Aorta (tissue), 5 donors: ENCODE data around the gene GLRA2. TPM values are rescaled to one million over a fixed set of nuclear protein-coding genes. Genes with fewer than 3 reads are reported as not detected.

ENCODE experiments used
- ATAC-seq: fragments of 200-7000 bp; cut with Tn5 transposase; one replicate; pipeline ENCODE4 v1.9.1; 2022; ENCODE audit warnings: moderate library complexity; ENCODE audit not compliant: low FRiP score
- DNase-seq, 2 donors: peaks; one replicate each; pipeline ENCODE4 v3.0.0-alpha.2; 2020
- H3K27ac ChIP-seq, 2 donors: one replicate each; pipeline ENCODE4 v1.5.1; 2013; ENCODE audit warnings: low read length in 2 of 2, mild to moderate bottlenecking in 2 of 2, moderate library complexity in 2 of 2, control low read depth in 1 of 2, inconsistent platforms in 1 of 2, low read depth in 1 of 2
- H3K27me3 ChIP-seq, 2 donors: one replicate each; pipeline ENCODE4 v1.6.1; 2013; ENCODE audit warnings: control low read depth in 1 of 2, low read length in 1 of 2, mild to moderate bottlenecking in 1 of 2, moderate library complexity in 1 of 2; ENCODE audit not compliant: insufficient read depth in 2 of 2, control insufficient read depth in 1 of 2
- H3K36me3 ChIP-seq, 2 donors: one replicate each; pipeline ENCODE4 v1.6.1; 2013; ENCODE audit warnings: control low read depth in 1 of 2, low read length in 1 of 2, mild to moderate bottlenecking in 1 of 2; ENCODE audit not compliant: insufficient read depth in 2 of 2, control insufficient read depth in 1 of 2
- H3K4me1 ChIP-seq, 2 donors: one replicate each; pipeline ENCODE4 v1.6.1; 2013; ENCODE audit warnings: low read length in 2 of 2, control low read depth in 1 of 2, mild to moderate bottlenecking in 1 of 2, moderate library complexity in 1 of 2; ENCODE audit not compliant: insufficient read depth in 2 of 2, control insufficient read depth in 1 of 2
- H3K4me3 ChIP-seq, 2 donors: one replicate each; pipeline ENCODE4 v1.5.1; 2013; ENCODE audit warnings: low read length in 2 of 2, control low read depth in 1 of 2, mild to moderate bottlenecking in 1 of 2
- H3K9me3 ChIP-seq: one replicate; pipeline ENCODE4 v1.6.1; 2013; ENCODE audit warnings: mild to moderate bottlenecking, low read length; ENCODE audit not compliant: control insufficient read depth
- WGBS, 2 donors: extraction: QIAGEN DNeasy Blood & Tissue Kit; methylation state at CpG; one replicate each; pipeline ENCODE4 v1.1.7; 2013; 5-methylcytosine and 5-hydroxymethylcytosine counted together
- intact Hi-C, 2 donors: fragments of 100-400 bp; cut with DNase I; formaldehyde crosslinking; loops; one replicate each; pipeline versions ENCODE4 v1.14.2 to v1.15.0; 2022
- polyA plus RNA-seq, 2 donors: library from polyadenylated mRNA; stranded (reverse); fragments of 200-250 nt; gene quantifications; one replicate each; pipeline ENCODE4 v1.2.3, GENCODE V29; 2013
- total RNA-seq, 2 donors: library from RNA; stranded (reverse); fragmentation: NEBNext Ultra II Directional; extraction: Animal tissue kit (Norgen Biotek cat#: 25700); gene quantifications; one replicate each; pipeline ENCODE4 v1.2.1, GENCODE V29; 2021
- donor health status: healthy with polysubstance abuse.
- donor health status: Bipolar disorder and iron deficiency.
- donor health status: DM: no; HTN: no; CAD: no.
- donor health status: DM: no; HTN: no; CAD: no.
- donor health status: DM: yes; HTN: yes; CAD: no.

The GLRA2 gene
- total and polyA plus RNA-seq, 4 donors, result not detected

DNA sequence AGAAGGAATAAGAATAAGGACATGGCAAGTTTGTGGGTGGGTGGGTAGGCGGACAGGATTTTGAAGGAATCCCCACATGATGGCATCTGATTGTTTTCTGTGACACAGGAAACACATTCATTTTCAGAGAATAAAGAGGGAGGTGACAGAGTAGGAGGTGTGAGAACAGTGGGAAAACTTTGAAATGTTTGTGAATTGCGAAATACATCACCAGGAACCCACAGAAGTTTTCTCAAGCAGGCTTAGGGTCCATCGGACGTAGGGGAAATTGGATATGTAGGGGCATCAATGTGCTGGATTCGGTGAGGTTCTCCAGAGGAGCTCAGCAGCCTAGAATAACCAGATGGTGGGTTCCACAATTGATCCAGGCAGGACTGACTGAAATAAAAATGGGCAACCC, 171.6 kb downstream of the GLRA2 start:
- H3K4me3 ChIP-seq, result no peak overlapping the region
- no peaks in the 10 kb centered on the region for H3K4me1 ChIP-seq
- H3K36me3 ChIP-seq, result no peaks in the 10 kb centered on the region
- no peak for ATAC-seq
- intact Hi-C loops, result no loop called here
- 77 to 92% methylated on average over 5 of the region's 5 CpGs for WGBS, 2 donors
- H3K27me3 ChIP-seq, result no peaks in the 10 kb centered on the region
- H3K27ac ChIP-seq, result no peak overlapping the region
- no peak for DNase-seq
- H3K9me3 ChIP-seq, result no peaks in the 10 kb centered on the region

DNA sequence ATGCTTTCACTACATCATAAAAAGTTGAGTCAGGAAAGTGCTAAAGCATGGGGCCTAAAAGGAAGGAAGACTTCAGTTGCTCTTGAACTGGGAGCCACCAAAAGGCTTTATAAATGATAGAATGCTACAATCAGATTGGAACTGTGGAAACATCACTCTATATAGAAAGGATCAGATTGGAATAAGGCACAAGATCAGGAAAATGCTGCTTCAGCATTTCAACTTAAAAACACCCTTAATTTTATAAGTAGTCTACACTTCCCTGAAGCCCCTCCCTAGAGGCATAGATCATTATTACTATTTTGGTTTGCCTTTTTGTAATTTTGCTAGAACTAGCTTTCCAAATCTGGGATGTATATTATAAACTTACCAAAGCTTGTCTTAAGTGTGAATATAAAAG, 172.8 kb downstream of the GLRA2 start:
- intact Hi-C loops, result no loop called here
- Histone ChIP-seq H3K4me1 (no peaks in the 10 kb centered on the region), H3K9me3 (no peaks in the 10 kb centered on the region), H3K36me3 (no peaks in the 10 kb centered on the region), H3K27ac (no peak overlapping the region), H3K4me3 (no peak overlapping the region), H3K27me3 (no peaks in the 10 kb centered on the region)
- DNase-seq, result no peak
- no peak for ATAC-seq

DNA sequence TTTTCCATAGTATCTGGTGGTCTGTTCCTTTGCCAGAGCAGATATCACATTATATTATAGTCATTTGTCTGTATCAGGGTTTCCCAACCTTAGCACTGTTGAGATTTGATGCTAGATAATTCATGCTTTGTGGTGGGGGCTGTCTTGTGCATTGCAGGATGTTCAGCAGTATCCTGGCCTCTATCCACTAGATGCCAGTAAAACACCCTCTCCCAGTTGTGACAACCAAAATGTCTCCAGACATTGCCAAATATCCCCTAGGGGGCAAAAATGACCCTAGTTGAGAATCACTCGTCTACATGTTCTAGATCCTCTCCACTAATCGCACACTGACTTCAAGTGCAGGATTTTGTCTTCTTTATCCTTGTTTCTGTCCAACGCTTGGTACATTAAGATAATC, 182.8 kb downstream of the GLRA2 start:
- H3K27me3 ChIP-seq, result no peaks in the 10 kb centered on the region
- no peaks in the 10 kb centered on the region for H3K9me3 ChIP-seq
- intact Hi-C loops, result no loop called here
- DNase-seq, result no peak
- H3K4me3 ChIP-seq, result no peak overlapping the region
- no peaks in the 10 kb centered on the region for H3K36me3 ChIP-seq
- no peak overlapping the region for H3K27ac ChIP-seq
- no peak for ATAC-seq
- WGBS, 2 donors, result 87 to 90% methylated on average over 3 of the region's 3 CpGs
- H3K4me1 ChIP-seq, result no peaks in the 10 kb centered on the region

DNA sequence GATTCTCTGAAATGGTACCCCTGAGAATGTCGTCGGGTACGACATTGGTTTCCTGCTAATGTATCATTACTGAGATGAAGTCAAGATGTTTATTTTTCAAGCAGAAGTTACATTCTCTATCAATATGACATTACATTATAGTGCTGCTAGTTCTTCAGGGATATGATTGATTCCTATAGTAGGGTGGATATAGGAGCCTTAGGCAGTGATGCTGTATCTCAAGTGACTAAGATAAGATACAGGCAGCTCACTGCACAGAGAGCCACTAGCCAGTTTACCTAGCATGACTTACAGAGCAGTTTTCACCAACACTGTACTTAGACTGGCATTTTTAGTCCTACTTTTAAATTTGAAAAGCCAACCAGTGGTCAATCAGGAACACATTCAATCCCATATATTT, 188.6 kb downstream of the GLRA2 start:
- intact Hi-C loops, result no loop called here
- no peak overlapping the region for H3K4me3 ChIP-seq

DNA sequence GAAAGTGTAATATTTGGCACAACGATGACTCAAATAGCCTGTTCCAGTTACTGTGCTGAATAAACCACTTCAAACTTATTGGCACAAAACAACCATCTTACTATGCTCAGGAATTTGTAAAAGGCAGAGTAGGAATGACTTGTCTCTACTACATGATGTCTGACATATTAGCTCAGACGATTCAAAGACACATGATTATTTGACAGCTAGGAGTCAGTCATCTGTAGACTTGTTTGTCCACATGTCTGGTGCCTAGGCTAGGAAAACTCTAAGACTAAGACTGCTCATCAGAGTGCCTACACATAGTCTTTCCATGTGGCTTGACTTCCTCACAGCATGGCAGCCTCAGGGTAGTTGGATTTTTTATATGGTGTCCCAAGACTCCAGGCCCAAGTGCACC, 189.1 kb downstream of the GLRA2 start:
- H3K27ac ChIP-seq, result no peak overlapping the region
- no peak for ATAC-seq
- H3K4me1 ChIP-seq, result no peaks in the 10 kb centered on the region
- H3K4me3 ChIP-seq, result no peak overlapping the region
- intact Hi-C loops, result no loop called here
- 51 to 61% methylated on average over 2 of the region's 2 CpGs for WGBS, 2 donors
- no peaks in the 10 kb centered on the region for H3K36me3 ChIP-seq
- H3K27me3 ChIP-seq, result no peaks in the 10 kb centered on the region
- no peak for DNase-seq
- no peaks in the 10 kb centered on the region for H3K9me3 ChIP-seq

More for the DNA sequence above, 188.6 kb downstream of the GLRA2 start:
- WGBS, 2 donors, result 54 to 75% methylated on average over 3 of the region's 3 CpGs
- DNase-seq (no peak), ATAC-seq (no peak)
- Histone ChIP-seq H3K27me3 (no peaks in the 10 kb centered on the region), H3K27ac (no peak overlapping the region), H3K36me3 (no peaks in the 10 kb centered on the region), H3K4me1 (no peaks in the 10 kb centered on the region), H3K9me3 (no peaks in the 10 kb centered on the region)

DNA sequence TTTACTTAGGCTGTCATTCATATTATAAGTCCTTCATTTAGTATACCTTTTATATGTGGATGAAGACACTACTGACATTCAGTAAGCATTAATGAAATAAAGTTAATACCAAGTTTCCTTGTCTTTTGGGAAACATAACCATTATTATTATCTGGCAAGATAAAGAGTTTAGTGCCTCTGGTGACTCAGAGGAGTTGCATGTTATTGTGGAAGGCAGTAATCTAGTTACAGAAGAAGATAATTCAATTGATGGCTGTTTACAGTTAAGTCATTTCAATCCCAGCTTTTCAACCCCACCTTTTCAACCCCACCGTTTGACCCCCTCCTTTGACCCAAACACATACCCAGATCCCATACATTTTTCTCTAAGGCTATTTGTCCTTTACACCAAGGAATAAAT, 199.7 kb downstream of the GLRA2 start:
- ATAC-seq (no peak), DNase-seq (no peak)
- Histone ChIP-seq H3K4me3 (no peak overlapping the region), H3K9me3 (no peaks in the 10 kb centered on the region), H3K27me3 (no peaks in the 10 kb centered on the region), H3K4me1 (no peaks in the 10 kb centered on the region), H3K27ac (no peak overlapping the region), H3K36me3 (no peaks in the 10 kb centered on the region)
- intact Hi-C loops, result no loop called here
- 53 to 69% methylated on average over 1 of the region's 1 CpG for WGBS, 2 donors

DNA sequence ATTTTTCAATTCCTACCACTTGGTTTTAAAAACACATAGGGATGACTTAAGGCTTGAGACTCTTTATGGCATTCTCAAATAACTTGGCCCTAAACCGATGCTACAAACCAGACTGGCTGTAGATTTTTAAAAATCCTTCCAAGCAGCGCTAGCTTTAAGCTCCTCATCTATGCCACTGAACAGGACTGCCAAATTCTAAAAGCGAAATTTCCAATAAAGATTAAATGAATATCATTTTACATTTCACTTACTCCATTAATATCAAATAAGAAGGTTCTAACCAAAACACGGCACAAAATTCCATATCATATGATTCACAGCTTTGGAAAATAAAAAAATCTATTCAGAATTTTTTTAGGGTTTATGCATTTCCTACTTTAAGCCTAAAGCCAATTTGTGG, 209.3 kb downstream of the GLRA2 start:
- Histone ChIP-seq H3K4me3 (no peak overlapping the region), H3K27me3 (no peaks in the 10 kb centered on the region), H3K4me1 (no peaks in the 10 kb centered on the region), H3K9me3 (no peaks in the 10 kb centered on the region), H3K36me3 (no peaks in the 10 kb centered on the region), H3K27ac (no peak overlapping the region)
- WGBS, 2 donors, result 17 to 38% methylated on average over 4 of the region's 4 CpGs
- ATAC-seq (no peak), DNase-seq (no peak)
- intact Hi-C loops, result no loop called here

DNA sequence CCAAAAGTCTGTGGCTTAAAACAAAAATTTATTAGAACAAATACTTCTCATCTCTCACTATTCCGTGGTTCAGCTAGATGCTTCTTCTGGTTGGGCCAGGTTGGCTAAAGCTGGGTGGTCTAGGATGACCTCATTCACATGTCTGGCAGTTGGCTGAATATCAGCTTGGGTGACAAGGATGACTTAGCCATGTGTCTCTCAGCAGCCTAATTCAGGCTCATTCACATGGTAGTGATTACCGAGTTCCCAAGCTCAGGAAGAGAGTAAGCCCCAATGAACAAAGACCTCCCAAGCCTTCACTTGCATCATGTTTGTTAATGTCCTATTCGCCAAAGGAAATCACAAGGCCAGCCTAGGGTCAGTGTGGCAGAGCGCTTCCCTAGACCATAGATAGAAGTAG, 224.1 kb downstream of the GLRA2 start:
- Histone ChIP-seq H3K27me3 (no peaks in the 10 kb centered on the region), H3K36me3 (no peaks in the 10 kb centered on the region), H3K27ac (no peak overlapping the region), H3K9me3 (no peaks in the 10 kb centered on the region), H3K4me3 (no peak overlapping the region), H3K4me1 (no peaks in the 10 kb centered on the region)
- DNase-seq, result no peak
- intact Hi-C loops, result no loop called here
- ATAC-seq, result no peak
- 60 to 69% methylated on average over 4 of the region's 4 CpGs for WGBS, 2 donors

DNA sequence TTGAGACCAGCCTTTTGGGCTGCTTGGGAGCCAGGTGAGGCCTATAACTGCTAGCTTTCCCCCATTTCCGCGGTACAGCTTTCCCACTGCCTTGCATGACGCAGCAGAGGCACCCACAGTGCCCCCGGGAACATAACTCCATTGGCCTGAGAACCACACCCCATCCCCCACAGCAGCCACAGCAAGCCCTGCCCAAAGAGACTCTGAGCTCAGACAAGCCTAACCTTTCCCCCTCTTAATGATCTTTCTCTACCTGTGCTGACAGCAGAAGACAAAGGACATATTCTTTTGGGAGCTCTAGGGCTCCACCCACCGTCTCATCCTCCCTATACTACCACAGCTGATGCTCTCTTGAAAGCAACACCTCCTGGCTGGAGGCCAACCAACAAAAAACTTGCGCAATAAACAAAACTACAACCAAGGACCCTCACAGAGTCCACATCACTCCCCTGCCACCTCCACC, 228.7 kb downstream of the GLRA2 start:
- DNase-seq, result no peak
- intact Hi-C loops, result no loop called here
- H3K4me1 ChIP-seq, result no peaks in the 10 kb centered on the region
- H3K27me3 ChIP-seq, result no peaks in the 10 kb centered on the region
- WGBS, 2 donors, result 76 to 91% methylated on average over 6 of the region's 6 CpGs
- no peak for ATAC-seq
- no peak overlapping the region for H3K4me3 ChIP-seq
- H3K9me3 ChIP-seq, result no peaks in the 10 kb centered on the region
- H3K27ac ChIP-seq, result no peak overlapping the region
- H3K36me3 ChIP-seq, result no peaks in the 10 kb centered on the region
